IMR-90 (cell line): Measurements from ENCODE around the gene PRDM15.

Experiments used
- BHLHE40 ChIP-seq: fragments of 150-350 bp; IDR thresholded peaks from 2 replicates; pipeline ENCODE4 v1.6.1; 2016; ENCODE audit warnings: mild to moderate bottlenecking, low read depth, low read length
- CEBPB ChIP-seq: IDR thresholded peaks from 2 replicates; pipeline ENCODE4 v1.6.1; 2012; ENCODE audit warnings: low read depth, low read length, improper control_type of control experiment
- FOS ChIP-seq: fragments of 150-350 bp; IDR thresholded peaks from 2 replicates; pipeline ENCODE4 v1.6.1; 2016; ENCODE audit warnings: low read depth, low read length
- MAFK ChIP-seq: IDR thresholded peaks from 2 replicates; pipeline ENCODE4 v1.6.1; 2012; ENCODE audit warnings: low read depth, low read length, improper control_type of control experiment
- MAZ ChIP-seq: IDR thresholded peaks from 2 replicates; pipeline ENCODE4 v1.6.1; 2012; ENCODE audit warnings: low read depth, mild to moderate bottlenecking, low read length, improper control_type of control experiment, moderate library complexity, borderline replicate concordance
- MXI1 ChIP-seq: IDR thresholded peaks from 2 replicates; pipeline ENCODE4 v1.6.1; 2012; ENCODE audit warnings: low read depth, mild to moderate bottlenecking, low read length, moderate library complexity, borderline replicate concordance
- NFE2L2 ChIP-seq: fragments of 150-350 bp; IDR thresholded peaks from 2 replicates; pipeline ENCODE4 v1.6.1; 2016; ENCODE audit warnings: low read depth, mild to moderate bottlenecking, low read length
- POLR2A ChIP-seq: IDR thresholded peaks from 2 replicates; pipeline ENCODE4 v1.6.1; 2012; ENCODE audit warnings: mild to moderate bottlenecking, low read depth, low read length
- RAD21 ChIP-seq: IDR thresholded peaks from 2 replicates; pipeline ENCODE4 v1.6.1; 2012; ENCODE audit warnings: low read length, improper control_type of control experiment
- RCOR1 ChIP-seq: IDR thresholded peaks from 2 replicates; pipeline ENCODE4 v1.6.1; 2012; ENCODE audit warnings: mild to moderate bottlenecking, low read length, improper control_type of control experiment; ENCODE audit not compliant: insufficient replicate concordance
- RFX5 ChIP-seq: IDR thresholded peaks from 2 replicates; pipeline ENCODE4 v1.8.0; 2012; ENCODE audit warnings: low read depth, mild to moderate bottlenecking, low read length, moderate library complexity
- SMC3 ChIP-seq: fragments of 150-350 bp; IDR thresholded peaks from 2 replicates; pipeline ENCODE4 v1.6.1; 2016; ENCODE audit warnings: low read depth, mild to moderate bottlenecking, antibody characterized with exemption, low read length, moderate library complexity
- TF ChIP-seq, protein P1 (sequence below): conservative IDR thresholded peaks from 2 replicates; pipeline ENCODE4 v1.5.1; 2012; ENCODE audit warnings: mild to moderate bottlenecking, low read depth, low read length, improper control_type of control experiment
- TF ChIP-seq, protein P2 (sequence below): fragments of 150-350 bp; IDR thresholded peaks from 2 replicates; pipeline ENCODE4 v1.6.1; 2017; ENCODE audit warnings: mild to moderate bottlenecking, antibody characterized with exemption, low read length, low read depth

DNA sequence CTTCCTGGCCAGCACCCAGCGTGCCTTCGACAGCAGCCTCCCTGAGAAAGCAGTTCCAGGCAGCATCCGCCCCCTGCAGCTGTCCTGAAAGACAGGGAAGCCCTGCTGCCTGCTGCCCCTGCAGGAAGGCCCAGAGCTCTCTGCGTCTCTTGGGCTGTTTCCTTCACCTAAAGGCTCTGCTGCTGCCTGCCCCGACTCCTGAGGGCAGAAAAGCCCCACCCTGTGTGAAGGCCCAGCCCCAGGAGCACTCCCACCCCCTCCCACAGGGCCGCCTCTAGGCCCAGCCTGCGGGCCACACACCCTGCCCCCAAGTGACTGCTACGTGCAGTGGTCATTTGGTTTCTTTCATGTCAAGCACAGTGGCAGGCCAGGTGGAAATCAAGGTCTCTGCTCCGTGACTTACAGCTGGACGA is 124.7 kb downstream of the PRDM15 start:
- TF ChIP-seq, protein P1, sequence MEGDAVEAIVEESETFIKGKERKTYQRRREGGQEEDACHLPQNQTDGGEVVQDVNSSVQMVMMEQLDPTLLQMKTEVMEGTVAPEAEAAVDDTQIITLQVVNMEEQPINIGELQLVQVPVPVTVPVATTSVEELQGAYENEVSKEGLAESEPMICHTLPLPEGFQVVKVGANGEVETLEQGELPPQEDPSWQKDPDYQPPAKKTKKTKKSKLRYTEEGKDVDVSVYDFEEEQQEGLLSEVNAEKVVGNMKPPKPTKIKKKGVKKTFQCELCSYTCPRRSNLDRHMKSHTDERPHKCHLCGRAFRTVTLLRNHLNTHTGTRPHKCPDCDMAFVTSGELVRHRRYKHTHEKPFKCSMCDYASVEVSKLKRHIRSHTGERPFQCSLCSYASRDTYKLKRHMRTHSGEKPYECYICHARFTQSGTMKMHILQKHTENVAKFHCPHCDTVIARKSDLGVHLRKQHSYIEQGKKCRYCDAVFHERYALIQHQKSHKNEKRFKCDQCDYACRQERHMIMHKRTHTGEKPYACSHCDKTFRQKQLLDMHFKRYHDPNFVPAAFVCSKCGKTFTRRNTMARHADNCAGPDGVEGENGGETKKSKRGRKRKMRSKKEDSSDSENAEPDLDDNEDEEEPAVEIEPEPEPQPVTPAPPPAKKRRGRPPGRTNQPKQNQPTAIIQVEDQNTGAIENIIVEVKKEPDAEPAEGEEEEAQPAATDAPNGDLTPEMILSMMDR: no peak
- no peak for TF ChIP-seq POLR2A
- no peak for TF ChIP-seq FOS
- TF ChIP-seq MAZ: no peak
- TF ChIP-seq MAFK: no peak
- TF ChIP-seq MXI1: no peak
- TF ChIP-seq, protein P2, sequence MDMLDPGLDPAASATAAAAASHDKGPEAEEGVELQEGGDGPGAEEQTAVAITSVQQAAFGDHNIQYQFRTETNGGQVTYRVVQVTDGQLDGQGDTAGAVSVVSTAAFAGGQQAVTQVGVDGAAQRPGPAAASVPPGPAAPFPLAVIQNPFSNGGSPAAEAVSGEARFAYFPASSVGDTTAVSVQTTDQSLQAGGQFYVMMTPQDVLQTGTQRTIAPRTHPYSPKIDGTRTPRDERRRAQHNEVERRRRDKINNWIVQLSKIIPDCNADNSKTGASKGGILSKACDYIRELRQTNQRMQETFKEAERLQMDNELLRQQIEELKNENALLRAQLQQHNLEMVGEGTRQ: no peak
- no peak for TF ChIP-seq NFE2L2
- TF ChIP-seq CEBPB: no peak
- no peak for TF ChIP-seq RAD21
- no peak for TF ChIP-seq SMC3
- TF ChIP-seq BHLHE40: no peak
- TF ChIP-seq RFX5: no peak
- no peak for TF ChIP-seq RCOR1
